Stimulated activated CD8-positive, alpha-beta memory T cell treated with anti-CD3 and anti-CD28 coated beads, Interleukin-12 subunit alpha, Interleukin-12 subunit beta, amount 100 ng/mL, for 4 hours (primary cell): ENCODE results near the gene MACROD2.
"Not testable (repeated sequence)": the region's sequence is repeated elsewhere in the genome, so short reads cannot be mapped to it uniquely, and the experiment has no call there.

ENCODE experiments used
- DNase-seq: peaks from one replicate; pipeline ENCODE4 v3.0.0-alpha.2; 2020; ENCODE audit warnings: low read depth

Gene MACROD2

GRCh38 chr20:14955399-14955798 lies 960.1 kb downstream of the MACROD2 start:
- DNase-seq, result no peak

- DNase-seq, result no peak
Measured at GRCh38 chr20:14956026-14956425, 960.7 kb downstream of the MACROD2 start.

GRCh38 chr20:14956538-14956937 lies 961.2 kb downstream of the MACROD2 start:
- DNase-seq, result no peak

GRCh38 chr20:14957402-14957801 lies 962.1 kb downstream of the MACROD2 start:
- no peak for DNase-seq

- DNase-seq, result no peak
Measured at GRCh38 chr20:14958626-14959025, 963.3 kb downstream of the MACROD2 start.

GRCh38 chr20:14959506-14960475 lies 964.5 kb downstream of the MACROD2 start:
- no peak for DNase-seq

- DNase-seq, result no peak
Measured at GRCh38 chr20:14960831-14961230, 965.5 kb downstream of the MACROD2 start.

GRCh38 chr20:14963262-14963663 lies 967.9 kb downstream of the MACROD2 start:
- DNase-seq, result no peak

GRCh38 chr20:14966203-14966602 lies 970.9 kb downstream of the MACROD2 start:
- DNase-seq, result no peak

GRCh38 chr20:14966808-14967207 lies 971.5 kb downstream of the MACROD2 start:
- no peak for DNase-seq

- DNase-seq, result no peak
Measured at GRCh38 chr20:14972256-14972655, 976.9 kb downstream of the MACROD2 start.

- no peak for DNase-seq
Measured at GRCh38 chr20:14972690-14973089, 977.4 kb downstream of the MACROD2 start.

- no peak for DNase-seq
Measured at GRCh38 chr20:14979453-14979986, 984.2 kb downstream of the MACROD2 start.

GRCh38 chr20:14981486-14981885 lies 986.2 kb downstream of the MACROD2 start:
- not testable (repeated sequence) for DNase-seq

GRCh38 chr20:14982324-14982723 lies 987.0 kb downstream of the MACROD2 start:
- not testable (repeated sequence) for DNase-seq

- DNase-seq, result no peak
Measured at GRCh38 chr20:14984305-14984704, 989.0 kb downstream of the MACROD2 start.

- no peak for DNase-seq
Measured at GRCh38 chr20:14984768-14985622, 989.7 kb downstream of the MACROD2 start.

GRCh38 chr20:14986026-14986655 lies 990.8 kb downstream of the MACROD2 start:
- DNase-seq, result no peak

GRCh38 chr20:14986656-14987055 lies 991.3 kb downstream of the MACROD2 start:
- no peak for DNase-seq

- no peak for DNase-seq
Measured at GRCh38 chr20:14989535-14990290, 994.4 kb downstream of the MACROD2 start.

GRCh38 chr20:14991023-14991422 lies 995.7 kb downstream of the MACROD2 start:
- no peak for DNase-seq
